Cardiac muscle cell (in vitro differentiated cells and primary cell): ENCODE data around the gene DUSP22. TPM values are rescaled to one million over a fixed set of nuclear protein-coding genes. Genes with fewer than 3 reads are reported as not detected.

Experiments used
- DNase-seq, 2 donors: peaks; one replicate each; pipeline versions ENCODE4 v3.0.0 to v3.0.0-alpha.2; 2010 to 2017; ENCODE audit warnings: low read depth in 1 of 2, low spot score in 1 of 2
- H3K27ac ChIP-seq: fragments of 200-600 bp; sonication (generic); 2 replicates; pipeline ENCODE4 v1.5.1; 2016
- H3K27me3 ChIP-seq: fragments of 200-600 bp; sonication (generic); 2 replicates; pipeline ENCODE4 v1.6.0; 2016; ENCODE audit warnings: control low read depth
- H3K36me3 ChIP-seq: fragments of 200-600 bp; sonication (generic); 2 replicates; pipeline ENCODE4 v1.5.1; 2016; ENCODE audit warnings: control low read depth
- H3K4me1 ChIP-seq: fragments of 200-600 bp; sonication (generic); 2 replicates; pipeline ENCODE4 v1.8.1; 2017; ENCODE audit warnings: low read depth, mild to moderate bottlenecking, mixed run types
- H3K4me3 ChIP-seq: fragments of 200-600 bp; sonication (generic); 2 replicates; pipeline ENCODE4 v1.5.1; 2016; ENCODE audit warnings: mild to moderate bottlenecking
- H3K9me3 ChIP-seq: fragments of 200-600 bp; sonication (generic); 2 replicates; pipeline ENCODE4 v1.5.1; 2017; ENCODE audit warnings: low read depth, mild to moderate bottlenecking, control low read depth
- polyA plus RNA-seq: library from polyadenylated mRNA; unstranded; fragments of >200 nt; fragmentation: Nextera tagmentation; extraction: Ambion mirVana; gene quantifications from 2 replicates; pipeline ENCODE4 v1.2.1, GENCODE V29; 2016
- total RNA-seq: library from RNA; depleted of rRNA; stranded (reverse); fragments of >200 nt; gene quantifications from 2 replicates; pipeline ENCODE4 v1.2.3, GENCODE V29; 2016
- TF ChIP-seq, protein P1 (sequence below): IDR thresholded peaks from 2 replicates; pipeline ENCODE4 v1.5.1; 2012; ENCODE audit warnings: low read depth, mild to moderate bottlenecking, low read length

Gene DUSP22
- total and polyA plus RNA-seq, 2 experiments from 2014 or later, result 50.7 to 89.3 TPM

- DNase-seq, result no peak
- H3K9me3 ChIP-seq, result peaks cover 5% of the 10 kb centered on the region
These were observed 7.1 kb downstream of the DUSP22 start for GRCh38 chr6:299104-299980.

DNA sequence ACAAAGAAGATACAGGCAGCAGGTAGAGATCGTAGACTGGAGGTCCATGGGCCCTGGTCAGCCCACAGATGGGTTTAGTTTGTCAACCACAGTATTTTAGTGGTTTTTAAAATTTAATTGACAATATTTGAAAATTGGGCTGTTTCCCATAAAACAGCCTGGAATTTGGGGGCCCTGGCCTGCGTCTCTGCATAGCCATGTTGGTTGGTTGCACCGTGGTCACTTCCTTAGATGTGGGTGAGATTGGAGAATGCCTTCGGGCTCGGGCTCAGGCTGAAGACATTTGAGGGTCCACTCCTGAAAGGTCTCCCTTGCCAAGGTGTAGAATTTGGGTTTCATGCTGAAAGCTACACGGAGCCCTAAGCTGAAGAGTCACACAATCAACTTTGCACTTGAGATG, 7.7 kb downstream of the DUSP22 start:
- no peak for DNase-seq
- H3K27ac ChIP-seq, result no peak overlapping the region
- peaks cover under 1% of the 10 kb centered on the region for H3K4me1 ChIP-seq
- H3K4me3 ChIP-seq, result no peak overlapping the region
- peaks cover 5% of the 10 kb centered on the region for H3K9me3 ChIP-seq
- H3K36me3 ChIP-seq, result no peaks in the 10 kb centered on the region
- TF ChIP-seq, protein P1, sequence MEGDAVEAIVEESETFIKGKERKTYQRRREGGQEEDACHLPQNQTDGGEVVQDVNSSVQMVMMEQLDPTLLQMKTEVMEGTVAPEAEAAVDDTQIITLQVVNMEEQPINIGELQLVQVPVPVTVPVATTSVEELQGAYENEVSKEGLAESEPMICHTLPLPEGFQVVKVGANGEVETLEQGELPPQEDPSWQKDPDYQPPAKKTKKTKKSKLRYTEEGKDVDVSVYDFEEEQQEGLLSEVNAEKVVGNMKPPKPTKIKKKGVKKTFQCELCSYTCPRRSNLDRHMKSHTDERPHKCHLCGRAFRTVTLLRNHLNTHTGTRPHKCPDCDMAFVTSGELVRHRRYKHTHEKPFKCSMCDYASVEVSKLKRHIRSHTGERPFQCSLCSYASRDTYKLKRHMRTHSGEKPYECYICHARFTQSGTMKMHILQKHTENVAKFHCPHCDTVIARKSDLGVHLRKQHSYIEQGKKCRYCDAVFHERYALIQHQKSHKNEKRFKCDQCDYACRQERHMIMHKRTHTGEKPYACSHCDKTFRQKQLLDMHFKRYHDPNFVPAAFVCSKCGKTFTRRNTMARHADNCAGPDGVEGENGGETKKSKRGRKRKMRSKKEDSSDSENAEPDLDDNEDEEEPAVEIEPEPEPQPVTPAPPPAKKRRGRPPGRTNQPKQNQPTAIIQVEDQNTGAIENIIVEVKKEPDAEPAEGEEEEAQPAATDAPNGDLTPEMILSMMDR, result no peak
- H3K27me3 ChIP-seq, result no peaks in the 10 kb centered on the region

More at GRCh38 chr6:299104-299980, 7.1 kb downstream of the DUSP22 start:
- Histone ChIP-seq H3K4me1 (no peaks in the 10 kb centered on the region), H3K27me3 (no peaks in the 10 kb centered on the region), H3K36me3 (no peaks in the 10 kb centered on the region), H3K27ac (no peak overlapping the region), H3K4me3 (no peak overlapping the region)
- TF ChIP-seq, protein P1, result no peak

DNA sequence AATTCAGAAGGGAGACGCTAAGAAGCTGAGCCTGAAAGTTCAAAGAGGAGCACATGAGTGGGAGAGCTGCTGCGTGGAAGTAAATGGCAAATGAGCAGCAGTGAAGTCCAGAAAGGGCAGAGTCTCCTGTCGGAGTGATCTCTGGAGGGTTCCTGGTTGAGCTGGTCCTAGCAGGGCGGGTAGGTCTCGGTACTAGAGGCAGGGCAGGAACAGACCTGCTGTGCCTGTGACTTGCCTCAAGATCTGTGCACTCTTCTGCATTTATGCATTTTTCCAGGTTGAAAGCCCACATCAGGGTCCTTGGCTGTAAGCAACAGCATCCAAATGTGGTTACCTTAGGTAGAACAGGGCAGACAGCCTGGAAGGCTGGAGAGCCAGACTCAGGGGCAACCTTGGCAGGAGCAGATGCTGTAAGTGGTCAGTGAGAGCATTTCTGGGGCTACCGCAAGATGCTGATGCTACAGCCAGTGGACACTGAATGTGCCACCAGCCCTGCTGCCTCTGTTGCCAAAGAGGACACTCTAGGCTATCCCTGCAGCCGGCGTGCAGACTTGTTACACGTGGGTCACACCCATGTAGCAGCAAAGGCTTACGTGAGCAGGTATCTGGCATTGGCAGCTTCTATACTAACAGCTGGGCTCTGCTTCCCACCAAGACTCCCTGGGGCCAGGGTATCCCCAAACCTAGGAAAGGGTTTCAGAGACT, 8.4 kb downstream of the DUSP22 start:
- Histone ChIP-seq H3K27me3 (no peaks in the 10 kb centered on the region), H3K4me3 (no peak overlapping the region), H3K27ac (no peak overlapping the region), H3K36me3 (no peaks in the 10 kb centered on the region), H3K4me1 (peaks cover 7% of the 10 kb centered on the region), H3K9me3 (peaks cover 8% of the 10 kb centered on the region)
- TF ChIP-seq, protein P1, result no peak
- DNase-seq, result no peak

DNA sequence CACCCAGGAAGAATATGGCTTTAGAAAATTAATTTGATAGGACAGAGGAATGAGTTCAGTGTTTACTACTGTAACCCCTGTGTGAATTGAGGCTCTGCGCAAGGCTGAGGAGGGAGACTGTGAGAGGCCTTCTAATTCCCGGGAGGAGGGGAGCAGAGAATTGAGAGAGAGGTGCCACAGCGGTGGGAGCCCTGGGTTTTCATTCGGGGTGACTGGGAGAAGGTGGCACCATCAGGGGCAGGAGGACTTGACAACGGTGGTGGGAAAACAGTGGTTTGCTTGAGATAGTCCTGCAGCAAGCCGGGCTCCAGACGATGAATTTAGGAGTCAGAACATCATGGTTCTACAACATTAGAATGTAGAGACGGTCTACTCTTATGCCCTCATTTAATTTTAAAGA, 9.2 kb downstream of the DUSP22 start:
- no peak overlapping the region for H3K4me3 ChIP-seq
- no peak for DNase-seq
- H3K4me1 ChIP-seq, result peaks cover 12% of the 10 kb centered on the region
- TF ChIP-seq, protein P1, result no peak
- H3K36me3 ChIP-seq, result no peaks in the 10 kb centered on the region
- H3K9me3 ChIP-seq, result peaks cover 8% of the 10 kb centered on the region
- no peaks in the 10 kb centered on the region for H3K27me3 ChIP-seq
- H3K27ac ChIP-seq, result no peak overlapping the region

- no peaks in the 10 kb centered on the region for H3K36me3 ChIP-seq
- no peak for DNase-seq
- peaks cover 8% of the 10 kb centered on the region for H3K9me3 ChIP-seq
- H3K4me1 ChIP-seq, result peaks cover 12% of the 10 kb centered on the region
- TF ChIP-seq, protein P1, result no peak
- no peak overlapping the region for H3K4me3 ChIP-seq
- no peak overlapping the region for H3K27ac ChIP-seq
- H3K27me3 ChIP-seq, result no peaks in the 10 kb centered on the region
These were observed 9.8 kb downstream of the DUSP22 start for GRCh38 chr6:301929-302705.
